PC-9 (cell line): ENCODE data around the gene RGS9.

Experiments
- EZH2 ChIP-seq: fragments of 200-600 bp; sonication (generic); IDR thresholded peaks from 2 replicates; pipeline ENCODE4 v1.8.0; 2017; ENCODE audit warnings: antibody characterized with exemption, low read depth
- TF ChIP-seq, protein P1 (sequence below): fragments of 200-600 bp; sonication (generic); conservative IDR thresholded peaks from 2 replicates; pipeline ENCODE4 v1.6.1; 2017; ENCODE audit warnings: mixed run types, antibody characterized with exemption, mild to moderate bottlenecking, moderate library complexity

DNA sequence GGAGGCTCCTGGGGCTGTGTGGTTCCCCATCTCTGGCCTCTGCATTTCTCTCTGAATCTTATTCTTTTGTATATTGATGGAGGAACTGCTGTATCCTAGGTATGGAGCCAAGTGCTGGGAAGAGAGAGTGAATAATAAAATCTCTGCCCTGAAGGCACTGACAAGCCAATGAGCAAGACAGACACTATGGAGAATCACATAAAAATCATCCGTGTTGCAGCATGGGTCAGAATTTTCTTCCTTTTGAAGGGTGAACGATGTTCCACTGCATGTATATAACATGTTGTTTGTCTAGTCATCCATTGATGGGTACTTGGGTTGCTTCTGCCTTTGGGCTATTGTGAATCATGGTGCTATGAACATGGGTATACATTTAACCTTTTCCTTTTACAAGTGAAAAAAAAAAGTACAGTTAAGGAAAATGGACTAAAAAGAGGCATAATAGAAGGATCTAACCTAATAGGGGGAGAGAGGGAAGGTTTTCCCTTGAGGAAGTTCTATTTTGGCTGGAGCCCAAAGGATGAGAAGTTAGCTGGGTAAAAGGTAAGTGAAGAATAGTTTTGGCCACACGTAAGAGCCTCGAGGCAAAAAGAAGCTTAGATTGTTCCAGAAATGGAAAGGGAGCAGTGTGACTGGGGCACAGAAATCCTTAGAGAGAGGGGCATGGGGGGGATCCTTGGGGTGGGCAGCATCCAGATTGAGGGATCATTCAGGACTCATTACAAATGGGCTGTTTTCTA, 48.4 kb upstream of the RGS9 start:
- TF ChIP-seq, protein P1, sequence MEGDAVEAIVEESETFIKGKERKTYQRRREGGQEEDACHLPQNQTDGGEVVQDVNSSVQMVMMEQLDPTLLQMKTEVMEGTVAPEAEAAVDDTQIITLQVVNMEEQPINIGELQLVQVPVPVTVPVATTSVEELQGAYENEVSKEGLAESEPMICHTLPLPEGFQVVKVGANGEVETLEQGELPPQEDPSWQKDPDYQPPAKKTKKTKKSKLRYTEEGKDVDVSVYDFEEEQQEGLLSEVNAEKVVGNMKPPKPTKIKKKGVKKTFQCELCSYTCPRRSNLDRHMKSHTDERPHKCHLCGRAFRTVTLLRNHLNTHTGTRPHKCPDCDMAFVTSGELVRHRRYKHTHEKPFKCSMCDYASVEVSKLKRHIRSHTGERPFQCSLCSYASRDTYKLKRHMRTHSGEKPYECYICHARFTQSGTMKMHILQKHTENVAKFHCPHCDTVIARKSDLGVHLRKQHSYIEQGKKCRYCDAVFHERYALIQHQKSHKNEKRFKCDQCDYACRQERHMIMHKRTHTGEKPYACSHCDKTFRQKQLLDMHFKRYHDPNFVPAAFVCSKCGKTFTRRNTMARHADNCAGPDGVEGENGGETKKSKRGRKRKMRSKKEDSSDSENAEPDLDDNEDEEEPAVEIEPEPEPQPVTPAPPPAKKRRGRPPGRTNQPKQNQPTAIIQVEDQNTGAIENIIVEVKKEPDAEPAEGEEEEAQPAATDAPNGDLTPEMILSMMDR, result no peak
- TF ChIP-seq EZH2, result no peak
